Mesenchymal stem cell (in vitro differentiated cells and primary cell): ENCODE results near the gene DDN. TPM values are rescaled to one million over a fixed set of nuclear protein-coding genes. Genes with fewer than 3 reads are reported as not detected.

ENCODE experiments used
- DNase-seq: peaks from one replicate; pipeline ENCODE4 v3.0.0-alpha.2; 2013
- H2AFZ ChIP-seq: one replicate; pipeline ENCODE4 v1.6.1; 2013; ENCODE audit warnings: low read depth, mild to moderate bottlenecking, control low read depth, inconsistent platforms, low read length, moderate library complexity
- H2AK5ac ChIP-seq: 2 replicates; pipeline ENCODE4 v1.6.1; 2013; ENCODE audit warnings: low read length, moderate library complexity, mild to moderate bottlenecking, inconsistent platforms; ENCODE audit not compliant: severe bottlenecking
- H2BK120ac ChIP-seq: one replicate; pipeline ENCODE4 v1.6.1; 2013; ENCODE audit warnings: low read depth, mild to moderate bottlenecking, inconsistent platforms, low read length, moderate library complexity
- H2BK12ac ChIP-seq, 2 experiments: one replicate each; pipeline ENCODE4 v1.6.1; 2013; ENCODE audit warnings: inconsistent platforms in 2 of 2, low read length in 2 of 2, mild to moderate bottlenecking in 2 of 2, moderate library complexity in 2 of 2, control low read depth in 1 of 2
- H2BK15ac ChIP-seq: one replicate; pipeline ENCODE4 v1.6.1; 2013; ENCODE audit warnings: mild to moderate bottlenecking, low read depth, inconsistent platforms; ENCODE audit not compliant: poor library complexity, severe bottlenecking
- H2BK5ac ChIP-seq: 2 replicates; pipeline ENCODE4 v1.6.1; 2013; ENCODE audit warnings: low read depth, mild to moderate bottlenecking, low read length, control low read depth, inconsistent platforms; ENCODE audit not compliant: poor library complexity, severe bottlenecking
- H3K14ac ChIP-seq, 2 experiments: one replicate each; pipeline ENCODE4 v1.6.1; 2013; ENCODE audit warnings: inconsistent platforms in 2 of 2, low read length in 2 of 2, control low read depth in 1 of 2, mild to moderate bottlenecking in 1 of 2, moderate library complexity in 1 of 2
- H3K18ac ChIP-seq, 2 experiments: one replicate each; pipeline ENCODE4 v1.6.1; 2013; ENCODE audit warnings: inconsistent platforms in 2 of 2, low read length in 2 of 2, control low read depth in 1 of 2, low read depth in 1 of 2, mild to moderate bottlenecking in 1 of 2
- H3K23ac ChIP-seq, 2 experiments: one replicate each; pipeline ENCODE4 v1.6.1; 2013; ENCODE audit warnings: inconsistent platforms in 2 of 2, low read length in 2 of 2, mild to moderate bottlenecking in 2 of 2, moderate library complexity in 2 of 2, control low read depth in 1 of 2
- H3K27ac ChIP-seq: 2 replicates; pipeline ENCODE4 v1.5.1; 2013; ENCODE audit warnings: mild to moderate bottlenecking, moderate library complexity, low read length, control low read depth, inconsistent platforms; ENCODE audit not compliant: poor library complexity, severe bottlenecking
- H3K27me3 ChIP-seq, 2 experiments: 2 replicates each; pipeline versions ENCODE4 v1.6.1 to v1.7.0; 2013; ENCODE audit warnings: low read length in 2 of 2, mild to moderate bottlenecking in 2 of 2, moderate library complexity in 2 of 2, control low read depth in 1 of 2, inconsistent platforms in 1 of 2; ENCODE audit not compliant: control insufficient read depth in 1 of 2, insufficient read depth in 1 of 2
- H3K36me3 ChIP-seq, 2 experiments: 2 replicates each; pipeline versions ENCODE4 v1.6.1 to v1.7.0; 2013; ENCODE audit warnings: low read length in 2 of 2, control low read depth in 1 of 2, inconsistent platforms in 1 of 2, low read depth in 1 of 2, mild to moderate bottlenecking in 1 of 2; ENCODE audit not compliant: insufficient read depth in 2 of 2, control insufficient read depth in 1 of 2
- H3K4ac ChIP-seq, 2 experiments: one replicate each; pipeline ENCODE4 v1.6.1; 2013; ENCODE audit warnings: inconsistent platforms in 2 of 2, low read length in 2 of 2, mild to moderate bottlenecking in 2 of 2, moderate library complexity in 2 of 2, control low read depth in 1 of 2, low read depth in 1 of 2
- H3K4me1 ChIP-seq: 2 replicates; pipeline ENCODE4 v1.6.1; 2013; ENCODE audit warnings: low read depth, low read length, control low read depth; ENCODE audit not compliant: control insufficient read depth, insufficient read depth
- H3K4me2 ChIP-seq: 2 replicates; pipeline ENCODE4 v1.6.1; 2013; ENCODE audit warnings: low read length, mild to moderate bottlenecking, inconsistent platforms; ENCODE audit not compliant: poor library complexity, severe bottlenecking
- H3K4me3 ChIP-seq, 2 experiments: 2 replicates each; pipeline versions ENCODE4 v1.5.1 to v1.7.0; 2013; ENCODE audit warnings: low read length in 2 of 2, mild to moderate bottlenecking in 2 of 2, control low read depth in 1 of 2, low read depth in 1 of 2; ENCODE audit not compliant: insufficient read depth in 1 of 2
- H3K79me1 ChIP-seq: replicated peaks from 2 replicates; pipeline ENCODE4 v1.6.1; 2013; ENCODE audit warnings: mild to moderate bottlenecking, control low read depth, low read length, inconsistent platforms; ENCODE audit not compliant: poor library complexity, severe bottlenecking
- H3K9ac ChIP-seq: 2 replicates; pipeline ENCODE4 v1.7.0; 2013; ENCODE audit warnings: mild to moderate bottlenecking, low read length, moderate library complexity
- H3K9me3 ChIP-seq: 2 replicates; pipeline ENCODE4 v1.7.0; 2013; ENCODE audit warnings: mild to moderate bottlenecking, low read length; ENCODE audit not compliant: control insufficient read depth
- H4K8ac ChIP-seq: one replicate; pipeline ENCODE4 v1.6.1; 2013; ENCODE audit warnings: inconsistent platforms, mild to moderate bottlenecking, low read length, moderate library complexity
- H4K91ac ChIP-seq: one replicate; pipeline ENCODE4 v1.6.1; 2013; ENCODE audit warnings: mild to moderate bottlenecking, low read length, inconsistent platforms
- WGBS: methylation state at CpG from one replicate; pipeline ENCODE4 v1.1.7; 2013; ENCODE audit warnings: mixed read lengths; 5-methylcytosine and 5-hydroxymethylcytosine counted together
- polyA plus RNA-seq, 2 experiments: library from polyadenylated mRNA; stranded (reverse); fragments of 200-250 nt; gene quantifications; one replicate each; pipeline ENCODE4 v1.2.3, GENCODE V29; 2013

Gene DDN
- polyA plus RNA-seq (2013, experiment 1 of 2), result 0.17 TPM
- polyA plus RNA-seq (2013, experiment 2 of 2), result 0.19 TPM

DNA sequence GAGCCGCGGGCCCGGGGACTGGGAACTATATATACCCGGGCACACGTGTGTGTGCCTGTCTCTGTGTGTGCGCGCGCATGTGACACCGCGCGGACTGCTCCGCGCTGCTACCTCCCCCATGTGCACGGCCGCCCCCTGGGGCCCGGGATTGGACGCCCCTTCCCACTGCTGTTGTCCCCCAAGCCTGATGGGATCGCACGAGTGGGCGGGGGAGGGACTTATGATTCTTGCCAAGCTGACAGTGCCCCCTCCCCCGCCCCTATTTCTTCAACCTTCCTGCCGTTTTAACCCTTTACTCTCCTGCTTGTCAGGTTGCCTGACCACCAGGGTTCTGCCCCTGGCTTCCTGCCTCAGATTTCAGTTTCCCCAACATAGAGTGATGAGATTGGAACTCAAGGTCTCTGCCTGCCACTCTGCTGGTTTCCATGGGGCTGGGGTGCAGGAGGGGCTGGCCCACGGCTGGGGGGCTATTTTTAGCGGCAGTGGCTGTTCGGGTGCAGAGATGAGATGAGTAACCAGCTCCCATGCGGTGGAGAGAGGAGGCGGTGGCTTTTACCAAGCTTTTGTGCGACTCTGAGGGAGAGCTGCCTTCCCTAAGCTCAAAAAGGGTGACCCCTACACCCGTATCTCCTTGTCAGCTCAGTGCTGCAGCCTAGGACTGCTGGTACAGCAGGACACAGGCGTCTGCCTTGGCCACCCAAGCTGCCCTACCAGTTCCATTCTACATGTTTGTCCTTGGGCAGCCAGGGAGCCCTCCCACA, at the start of gene DDN:
TSS of gene DDN (minus strand) at position 5 of the 761 bp plus-strand sequence. CDS start 88 bp downstream, outside the sequence.
- Histone ChIP-seq H2BK120ac (no peak within 1 kb of the TSS), H3K36me3 (peaks cover 35 to 43% of the 10 kb centered on the region in 2 experiments), H2BK15ac (no peak within 1 kb of the TSS), H3K4me1 (peaks cover 32% of the 10 kb centered on the region), H2BK12ac (peak within 1 kb of the TSS in 1 of 2 experiments; percentile 61), H3K18ac (peak within 1 kb of the TSS in 1 of 2 experiments; percentile 54), H2BK5ac (no peak within 1 kb of the TSS), H3K4me3 (peak within 1 kb of the TSS; percentile 30 to 65), H3K4ac (no peak within 1 kb of the TSS), H3K27ac (no peak within 1 kb of the TSS), H3K79me1 (peaks cover 2% of the 10 kb centered on the region), H3K14ac (peak within 1 kb of the TSS in 1 of 2 experiments; percentile 18), H4K91ac (no peak within 1 kb of the TSS), H3K4me2 (peak within 1 kb of the TSS; percentile 61), H2AFZ (no peak within 1 kb of the TSS), H3K23ac (peak within 1 kb of the TSS in 1 of 2 experiments; percentile 56), H3K9ac (peak within 1 kb of the TSS; percentile 47), H3K27me3 (peaks cover 23 to 36% of the 10 kb centered on the region in 2 experiments), H4K8ac (no peak within 1 kb of the TSS), H2AK5ac (no peak within 1 kb of the TSS), H3K9me3 (no peaks in the 10 kb centered on the region)
- WGBS, result 3% methylated on average over 28 of the region's 30 CpGs
- peak; percentile 75 for DNase-seq

DNA sequence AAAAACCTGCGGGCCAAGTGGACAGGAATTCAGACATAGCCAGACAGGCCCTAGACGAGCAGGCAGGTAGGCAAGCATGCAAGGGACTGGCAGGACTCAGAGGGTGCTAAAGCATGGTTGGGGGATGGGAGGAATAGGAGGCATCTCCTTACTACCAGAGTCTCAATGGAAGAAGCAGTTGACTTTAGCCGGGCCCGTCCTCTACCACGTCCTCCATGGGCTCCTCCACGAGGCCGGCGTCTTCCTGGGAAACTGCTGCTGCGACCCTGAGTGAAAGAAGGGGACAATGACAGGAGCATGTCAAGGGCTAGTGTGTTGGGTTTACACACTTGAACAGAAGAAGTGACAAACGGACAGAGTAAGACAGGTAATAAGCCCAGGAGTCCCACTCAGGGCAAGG, 49.8 kb upstream of the DDN start:
- Histone ChIP-seq H4K91ac (no peak overlapping the region), H3K9ac (no peak overlapping the region), H3K4me1 (peaks cover 26% of the 10 kb centered on the region), H4K8ac (no peak overlapping the region), H3K4me3 (no peak overlapping the region), H2BK12ac (no peak overlapping the region), H2AK5ac (peak overlapping the region; percentile 95), H3K23ac (no peak overlapping the region), H2BK15ac (no peak overlapping the region), H3K27me3 (no peaks in the 10 kb centered on the region), H3K14ac (no peak overlapping the region), H3K4ac (no peak overlapping the region), H3K9me3 (no peaks in the 10 kb centered on the region), H3K18ac (no peak overlapping the region), H3K4me2 (no peak overlapping the region), H2BK120ac (no peak overlapping the region), H2BK5ac (no peak overlapping the region), H3K36me3 (peaks cover 91 to 98% of the 10 kb centered on the region in 2 experiments), H3K79me1 (peaks cover 52% of the 10 kb centered on the region), H3K27ac (peak overlapping the region; percentile 86), H2AFZ (no peak overlapping the region)
- WGBS, result 94% methylated on average over 10 of the region's 10 CpGs
- DNase-seq, result no peak

DNA sequence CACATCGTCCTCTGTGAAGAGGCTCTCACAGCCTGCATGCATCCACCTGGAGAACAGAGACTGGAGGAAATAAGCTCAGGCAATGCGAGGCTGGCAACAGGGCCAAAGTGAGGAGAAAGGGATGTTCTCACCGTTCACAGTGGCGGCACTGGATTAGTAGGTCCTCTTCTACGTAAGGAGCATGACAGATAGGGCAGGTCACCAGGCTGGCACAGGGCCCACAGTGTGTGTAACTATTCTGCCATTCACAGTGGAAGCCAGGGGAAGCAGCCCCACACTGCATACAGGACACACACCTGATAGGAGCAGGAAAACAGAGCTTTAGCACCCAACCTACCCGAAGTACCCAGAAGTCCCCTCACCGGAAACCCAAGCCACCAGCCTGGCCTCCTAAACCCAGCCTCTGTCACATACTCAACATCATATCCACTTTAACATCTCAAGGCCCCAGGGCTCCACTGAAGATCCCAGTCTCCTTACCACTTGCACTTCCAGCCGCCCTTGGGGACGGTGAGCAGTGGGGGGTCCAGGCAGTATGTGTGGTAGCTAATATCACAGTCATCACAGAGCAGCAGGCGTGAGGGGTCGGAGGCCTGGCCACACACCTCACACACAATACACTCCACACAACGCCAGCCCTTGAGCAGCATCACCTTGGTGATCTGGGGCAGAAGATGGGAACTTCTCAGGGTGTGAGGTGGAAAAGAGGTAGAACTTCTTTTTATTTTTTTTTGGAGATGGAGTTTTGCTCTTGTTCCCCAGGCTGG, 47.1 kb upstream of the DDN start:
- Histone ChIP-seq H3K4me3 (no peak overlapping the region), H2BK15ac (no peak overlapping the region), H2AK5ac (no peak overlapping the region), H2BK120ac (no peak overlapping the region), H2BK12ac (no peak overlapping the region), H3K4me1 (peaks cover 17% of the 10 kb centered on the region), H3K9me3 (no peaks in the 10 kb centered on the region), H4K91ac (no peak overlapping the region), H3K18ac (no peak overlapping the region), H3K27me3 (no peaks in the 10 kb centered on the region), H4K8ac (no peak overlapping the region), H3K14ac (no peak overlapping the region), H3K36me3 (peaks cover 91 to 98% of the 10 kb centered on the region in 2 experiments), H2AFZ (no peak overlapping the region), H2BK5ac (no peak overlapping the region), H3K9ac (no peak overlapping the region), H3K23ac (no peak overlapping the region), H3K4ac (no peak overlapping the region), H3K79me1 (peaks cover 50% of the 10 kb centered on the region), H3K27ac (no peak overlapping the region), H3K4me2 (no peak overlapping the region)
- 98% methylated on average over 7 of the region's 12 CpGs for WGBS
- DNase-seq, result no peak

DNA sequence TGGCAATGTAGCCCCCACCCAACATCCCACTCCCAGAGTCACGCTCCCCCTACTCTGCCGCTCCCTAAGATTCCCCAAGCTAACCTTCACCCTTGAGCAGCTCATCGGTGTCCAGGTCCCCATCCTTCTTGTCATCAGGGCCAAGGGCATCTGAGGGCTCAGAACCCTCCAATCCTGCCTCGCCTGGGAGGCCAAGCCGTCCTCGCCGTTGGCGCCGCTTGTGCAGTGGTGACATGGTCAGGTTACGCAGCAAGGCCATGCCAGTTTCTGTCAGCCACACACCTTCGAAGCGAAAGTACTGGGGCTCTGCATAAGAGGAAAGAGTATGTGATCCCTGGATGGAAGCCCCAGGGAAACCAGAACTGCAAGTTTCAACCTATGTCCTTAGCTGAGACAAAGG, 45.5 kb upstream of the DDN start:
- Histone ChIP-seq H3K9me3 (no peaks in the 10 kb centered on the region), H3K4ac (no peak overlapping the region), H2BK15ac (no peak overlapping the region), H3K4me1 (peaks cover 8% of the 10 kb centered on the region), H3K4me2 (no peak overlapping the region), H2AK5ac (no peak overlapping the region), H3K4me3 (no peak overlapping the region), H3K27ac (no peak overlapping the region), H2AFZ (no peak overlapping the region), H3K18ac (no peak overlapping the region), H4K91ac (no peak overlapping the region), H3K79me1 (peaks cover 50% of the 10 kb centered on the region), H3K23ac (no peak overlapping the region), H2BK12ac (no peak overlapping the region), H3K14ac (no peak overlapping the region), H2BK5ac (no peak overlapping the region), H3K36me3 (peaks cover 91 to 95% of the 10 kb centered on the region in 2 experiments), H3K27me3 (no peaks in the 10 kb centered on the region), H3K9ac (no peak overlapping the region), H4K8ac (no peak overlapping the region), H2BK120ac (no peak overlapping the region)
- WGBS, result 94% methylated on average over 12 of the region's 12 CpGs
- DNase-seq, result no peak
